ENCODE results near the gene PHACTR2.
"Not testable (repeated sequence)": the region's sequence is repeated elsewhere in the genome, so short reads cannot be mapped to it uniquely, and the experiment has no call there.

The PHACTR2 gene

GRCh38 chr6:143773506-143774150 is 95.9 kb downstream of the PHACTR2 start:
- DNase-seq = peak; percentile 55

- DNase-seq = no peak
Measured at GRCh38 chr6:143774347-143774746, 96.6 kb downstream of the PHACTR2 start.

GRCh38 chr6:143775336-143775735 is 97.6 kb downstream of the PHACTR2 start:
- DNase-seq = no peak

- DNase-seq = no peak
Measured at GRCh38 chr6:143778926-143779325, 101.2 kb downstream of the PHACTR2 start.

GRCh38 chr6:143782481-143782880 is 104.7 kb downstream of the PHACTR2 start:
- DNase-seq = no peak

GRCh38 chr6:143783077-143783476 is 105.3 kb downstream of the PHACTR2 start:
- peak; percentile 21 for DNase-seq

GRCh38 chr6:143784316-143784715 is 106.6 kb downstream of the PHACTR2 start:
- no peak for DNase-seq

- not testable (repeated sequence) for DNase-seq
Measured at GRCh38 chr6:143786371-143786770, 108.6 kb downstream of the PHACTR2 start.

GRCh38 chr6:143792402-143793279 is 114.9 kb downstream of the PHACTR2 start:
- no peak for DNase-seq

- DNase-seq = no peak
Measured at GRCh38 chr6:143793280-143793619, 115.5 kb downstream of the PHACTR2 start.

- DNase-seq = not testable (repeated sequence)
Measured at GRCh38 chr6:143796551-143796950, 118.8 kb downstream of the PHACTR2 start.

GRCh38 chr6:143798487-143798886 is 120.7 kb downstream of the PHACTR2 start:
- DNase-seq = not testable (repeated sequence)

- peak; percentile 35 for DNase-seq
Measured at GRCh38 chr6:143802833-143803565, 125.2 kb downstream of the PHACTR2 start.

GRCh38 chr6:143803769-143804568 is 126.2 kb downstream of the PHACTR2 start:
- no peak for DNase-seq

- peak; percentile 16 for DNase-seq
Measured at GRCh38 chr6:143804835-143805239, 127.1 kb downstream of the PHACTR2 start.

GRCh38 chr6:143806282-143807102 is 128.7 kb downstream of the PHACTR2 start:
- peak; percentile 94 for DNase-seq

- peak; percentile 71 for DNase-seq
Measured at GRCh38 chr6:143807103-143807772, 129.5 kb downstream of the PHACTR2 start.

GRCh38 chr6:143810745-143811144 is 133.0 kb downstream of the PHACTR2 start:
- DNase-seq = no peak

GRCh38 chr6:143811501-143812157 is 133.9 kb downstream of the PHACTR2 start:
- no peak for DNase-seq

- no peak for DNase-seq
Measured at GRCh38 chr6:143817621-143818020, 139.9 kb downstream of the PHACTR2 start.

GRCh38 chr6:143821359-143821758 is 143.6 kb downstream of the PHACTR2 start:
- no peak for DNase-seq
